ENCODE data around the gene MYMX.

DNA sequence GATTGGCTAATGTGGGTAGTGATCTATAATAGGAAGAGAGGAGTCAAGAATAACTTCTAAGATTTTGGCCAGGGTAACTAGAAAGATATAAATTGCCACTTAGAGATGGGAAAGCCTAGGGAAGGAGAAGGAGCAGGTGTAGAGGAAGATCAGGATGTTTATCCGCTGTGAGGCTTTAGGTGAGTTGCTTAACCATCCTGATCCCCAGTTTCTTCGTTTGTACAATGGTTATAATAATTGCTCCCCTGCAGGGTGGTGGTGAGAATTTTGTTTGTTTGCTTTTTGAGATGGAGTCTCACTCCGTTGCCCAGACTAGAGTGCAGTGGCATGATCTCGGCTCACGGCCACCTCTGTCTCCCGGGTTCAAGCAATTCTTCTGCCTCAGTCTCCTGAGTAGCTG is 2.4 kb upstream of the MYMX start:
- TF ChIP-seq CTCF (IDR thresholded peaks at IDR 0.05; ENCODE audit: poor library complexity, severe bottlenecking): no peak
- TF ChIP-seq EP300 (conservative IDR thresholded peaks at IDR 0.05; ENCODE audit: poor library complexity, severe bottlenecking): no peak
- TF ChIP-seq SMC3 (conservative IDR thresholded peaks at IDR 0.05; ENCODE audit: poor library complexity): no peak
- TF ChIP-seq MXI1 (conservative IDR thresholded peaks at IDR 0.05; ENCODE audit: poor library complexity, severe bottlenecking): no peak
- no peak for TF ChIP-seq POLR2AphosphoS5 (IDR thresholded peaks at IDR 0.05)
- no peak for TF ChIP-seq EZH2 (IDR thresholded peaks at IDR 0.05; ENCODE audit: borderline replicate concordance, insufficient read depth, low read length, poor library complexity, severe bottlenecking)
- TF ChIP-seq, protein P1, sequence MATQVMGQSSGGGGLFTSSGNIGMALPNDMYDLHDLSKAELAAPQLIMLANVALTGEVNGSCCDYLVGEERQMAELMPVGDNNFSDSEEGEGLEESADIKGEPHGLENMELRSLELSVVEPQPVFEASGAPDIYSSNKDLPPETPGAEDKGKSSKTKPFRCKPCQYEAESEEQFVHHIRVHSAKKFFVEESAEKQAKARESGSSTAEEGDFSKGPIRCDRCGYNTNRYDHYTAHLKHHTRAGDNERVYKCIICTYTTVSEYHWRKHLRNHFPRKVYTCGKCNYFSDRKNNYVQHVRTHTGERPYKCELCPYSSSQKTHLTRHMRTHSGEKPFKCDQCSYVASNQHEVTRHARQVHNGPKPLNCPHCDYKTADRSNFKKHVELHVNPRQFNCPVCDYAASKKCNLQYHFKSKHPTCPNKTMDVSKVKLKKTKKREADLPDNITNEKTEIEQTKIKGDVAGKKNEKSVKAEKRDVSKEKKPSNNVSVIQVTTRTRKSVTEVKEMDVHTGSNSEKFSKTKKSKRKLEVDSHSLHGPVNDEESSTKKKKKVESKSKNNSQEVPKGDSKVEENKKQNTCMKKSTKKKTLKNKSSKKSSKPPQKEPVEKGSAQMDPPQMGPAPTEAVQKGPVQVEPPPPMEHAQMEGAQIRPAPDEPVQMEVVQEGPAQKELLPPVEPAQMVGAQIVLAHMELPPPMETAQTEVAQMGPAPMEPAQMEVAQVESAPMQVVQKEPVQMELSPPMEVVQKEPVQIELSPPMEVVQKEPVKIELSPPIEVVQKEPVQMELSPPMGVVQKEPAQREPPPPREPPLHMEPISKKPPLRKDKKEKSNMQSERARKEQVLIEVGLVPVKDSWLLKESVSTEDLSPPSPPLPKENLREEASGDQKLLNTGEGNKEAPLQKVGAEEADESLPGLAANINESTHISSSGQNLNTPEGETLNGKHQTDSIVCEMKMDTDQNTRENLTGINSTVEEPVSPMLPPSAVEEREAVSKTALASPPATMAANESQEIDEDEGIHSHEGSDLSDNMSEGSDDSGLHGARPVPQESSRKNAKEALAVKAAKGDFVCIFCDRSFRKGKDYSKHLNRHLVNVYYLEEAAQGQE (IDR thresholded peaks at IDR 0.05; ENCODE audit: borderline replicate concordance): no peak
- TF ChIP-seq TAF1 (IDR thresholded peaks at IDR 0.05; ENCODE audit: low read depth): no peak
- TF ChIP-seq RAD21 (conservative IDR thresholded peaks at IDR 0.05): no peak

All from neural cell (in vitro differentiated cells).